Urinary bladder (tissue), 4 donors: ENCODE data around the gene UMOD. TPM values are rescaled to one million over a fixed set of nuclear protein-coding genes. Genes with fewer than 3 reads are reported as not detected.

Experiments
- DNase-seq: peaks from one replicate; pipeline ENCODE4 v3.0.0-alpha.2; 2015; ENCODE audit errors: extremely low spot score
- H3K27ac ChIP-seq: one replicate; pipeline ENCODE4 v1.5.1; 2013; ENCODE audit warnings: low read depth, mild to moderate bottlenecking, moderate library complexity
- H3K36me3 ChIP-seq: one replicate; pipeline ENCODE4 v1.6.1; 2013; ENCODE audit warnings: mild to moderate bottlenecking, moderate library complexity; ENCODE audit not compliant: insufficient read depth
- H3K4me1 ChIP-seq: one replicate; pipeline ENCODE4 v1.6.1; 2013; ENCODE audit warnings: mild to moderate bottlenecking, moderate library complexity; ENCODE audit not compliant: insufficient read depth
- H3K4me3 ChIP-seq: one replicate; pipeline ENCODE4 v1.5.1; 2013; ENCODE audit warnings: low read depth, low read length
- WGBS: extraction: QIAGEN DNeasy Blood & Tissue Kit; methylation state at CpG from one replicate; pipeline ENCODE4 v1.1.7; 2013; 5-methylcytosine and 5-hydroxymethylcytosine counted together
- polyA plus RNA-seq: library from polyadenylated mRNA; stranded (reverse); fragments of 200-250 nt; gene quantifications from one replicate; pipeline ENCODE4 v1.2.3, GENCODE V29; 2013
- total RNA-seq: library from RNA; depleted of rRNA; stranded (reverse); fragments of >200 nt; gene quantifications from one replicate; pipeline ENCODE4 v1.2.3, GENCODE V29; 2014
- donor health status: healthy with polysubstance abuse.
- donor health status: healthy.

Gene UMOD
- total RNA-seq = not detected
- polyA plus RNA-seq = not detected

- DNase-seq = no peak
- Histone ChIP-seq H3K36me3 (no peaks in the 10 kb centered on the region), H3K4me1 (no peaks in the 10 kb centered on the region), H3K27ac (no peak within 1 kb of the TSS), H3K4me3 (no peak within 1 kb of the TSS)
- 86% methylated on average over 2 of the region's 2 CpGs for WGBS
Observed at GRCh38 chr16:20352615-20353014, at the start of gene UMOD. Gene UMOD (minus strand): TSS chr16:20352715. CDS start chr16:20350737, 1,978 bp downstream.

DNA sequence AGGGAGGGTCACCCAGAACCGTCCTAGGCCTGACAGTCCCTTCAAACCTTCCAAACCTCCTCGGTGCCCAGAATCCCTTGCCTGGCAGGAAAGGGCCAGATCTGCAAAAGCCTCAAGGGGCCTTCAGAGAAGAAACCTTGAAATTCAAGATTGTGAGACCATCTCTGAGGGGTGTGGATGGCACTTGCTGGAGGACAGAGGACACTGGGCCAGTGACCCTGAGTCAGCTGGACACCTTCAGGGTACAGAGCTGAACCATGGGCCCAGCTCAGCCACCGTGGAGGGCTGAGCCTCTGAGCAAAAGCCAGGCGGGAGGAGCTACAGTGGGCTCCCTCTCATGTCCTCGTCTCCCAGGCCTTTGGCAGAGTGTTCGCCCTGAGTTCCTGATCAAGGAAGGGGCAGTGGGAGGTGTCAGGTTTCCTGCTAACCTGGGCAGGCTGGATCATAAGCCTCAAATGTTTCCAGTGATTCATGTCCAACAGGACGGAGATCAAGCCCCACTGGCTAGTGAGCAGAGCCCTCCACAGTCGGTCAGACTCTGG, 49.0 kb upstream of the UMOD start:
- Histone ChIP-seq H3K27ac (no peak overlapping the region), H3K4me1 (no peaks in the 10 kb centered on the region), H3K4me3 (no peak overlapping the region), H3K36me3 (no peaks in the 10 kb centered on the region)
- DNase-seq = no peak
- WGBS = 60% methylated on average over 8 of the region's 8 CpGs

DNA sequence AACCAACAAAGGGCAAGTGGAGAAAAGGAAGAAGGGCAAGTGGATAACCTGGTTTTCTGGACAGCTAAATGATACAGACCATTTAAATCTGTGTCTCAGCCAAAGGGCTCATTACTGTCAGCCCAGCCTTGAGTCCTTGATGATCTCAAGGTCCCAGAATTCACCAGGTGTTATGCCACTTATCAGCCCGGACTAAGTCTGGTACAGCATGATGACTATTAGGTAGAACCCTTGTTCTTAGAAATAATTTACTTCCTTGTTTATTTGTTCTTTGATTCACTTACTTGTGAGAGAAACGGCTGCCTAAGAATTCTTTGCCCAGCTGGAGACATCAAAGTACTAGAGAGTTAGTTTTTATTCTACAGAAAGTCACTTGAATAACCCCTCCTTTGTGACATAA, 48.6 kb upstream of the UMOD start:
- WGBS = 51% methylated on average over 2 of the region's 2 CpGs
- Histone ChIP-seq H3K27ac (no peak overlapping the region), H3K4me3 (no peak overlapping the region), H3K4me1 (no peaks in the 10 kb centered on the region), H3K36me3 (no peaks in the 10 kb centered on the region)
- no peak for DNase-seq

DNA sequence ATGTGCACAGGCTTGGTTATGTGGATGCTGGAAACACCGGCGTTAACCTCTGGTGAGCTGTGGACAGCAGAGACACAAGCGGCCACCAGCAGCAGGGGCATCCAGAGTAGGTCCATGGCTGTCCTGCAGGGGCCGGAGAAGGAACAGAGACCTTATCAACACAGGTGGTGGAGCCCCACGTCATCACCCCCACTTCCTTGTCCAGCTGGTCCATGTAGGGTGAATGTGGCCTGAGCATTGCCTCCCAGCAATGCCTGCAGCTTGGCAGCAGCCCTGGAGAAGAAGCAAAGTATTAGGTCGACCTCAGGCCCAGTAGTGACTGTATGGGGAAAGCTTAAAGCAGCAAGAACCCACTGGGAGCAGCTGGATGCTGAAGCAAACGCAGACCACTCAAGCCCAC, 46.7 kb upstream of the UMOD start:
- DNase-seq = no peak
- no peak overlapping the region for H3K4me3 ChIP-seq
- H3K27ac ChIP-seq = no peak overlapping the region
- H3K4me1 ChIP-seq = no peaks in the 10 kb centered on the region
- H3K36me3 ChIP-seq = no peaks in the 10 kb centered on the region
- WGBS = 67% methylated on average over 7 of the region's 7 CpGs

DNA sequence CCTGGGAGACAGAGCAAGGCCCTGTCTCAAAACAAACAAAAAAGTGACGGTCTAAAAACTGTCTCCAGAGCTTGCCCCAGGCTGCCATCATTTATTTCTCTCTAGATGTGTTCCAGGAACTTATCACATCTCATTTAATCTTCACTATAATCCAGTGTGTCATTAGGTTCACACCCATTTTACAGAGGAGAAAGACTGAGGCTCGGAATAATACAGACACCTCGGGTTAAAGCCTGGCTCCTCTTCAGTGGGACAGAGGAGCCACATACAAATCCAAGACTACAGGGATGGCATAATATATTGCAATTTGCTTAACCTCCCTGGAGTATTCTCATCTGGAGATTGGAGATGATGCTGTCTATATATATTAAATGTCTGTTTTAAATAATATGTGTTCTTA, 46.1 kb upstream of the UMOD start:
- H3K27ac ChIP-seq = no peak overlapping the region
- WGBS = 80% methylated on average over 3 of the region's 3 CpGs
- no peak for DNase-seq
- H3K4me3 ChIP-seq = no peak overlapping the region
- H3K36me3 ChIP-seq = no peaks in the 10 kb centered on the region
- H3K4me1 ChIP-seq = no peaks in the 10 kb centered on the region

- H3K27ac ChIP-seq = no peak overlapping the region
- H3K36me3 ChIP-seq = no peaks in the 10 kb centered on the region
- DNase-seq = no peak
- H3K4me1 ChIP-seq = no peaks in the 10 kb centered on the region
- 80% methylated on average over 7 of the region's 7 CpGs for WGBS
- no peak overlapping the region for H3K4me3 ChIP-seq
Observed at GRCh38 chr16:20397468-20398074, 45.1 kb upstream of the UMOD start.

- WGBS = 94% methylated on average over 7 of the region's 7 CpGs
- no peak for DNase-seq
- Histone ChIP-seq H3K4me3 (no peak overlapping the region), H3K4me1 (no peaks in the 10 kb centered on the region), H3K36me3 (no peaks in the 10 kb centered on the region), H3K27ac (no peak overlapping the region)
Observed at GRCh38 chr16:20396846-20397467, 44.4 kb upstream of the UMOD start.

GRCh38 chr16:20395946-20396345, 43.4 kb upstream of the UMOD start:
- no peak overlapping the region for H3K27ac ChIP-seq
- no peak for DNase-seq
- no peaks in the 10 kb centered on the region for H3K36me3 ChIP-seq
- H3K4me3 ChIP-seq = no peak overlapping the region
- 91% methylated on average over 2 of the region's 2 CpGs for WGBS
- H3K4me1 ChIP-seq = no peaks in the 10 kb centered on the region

DNA sequence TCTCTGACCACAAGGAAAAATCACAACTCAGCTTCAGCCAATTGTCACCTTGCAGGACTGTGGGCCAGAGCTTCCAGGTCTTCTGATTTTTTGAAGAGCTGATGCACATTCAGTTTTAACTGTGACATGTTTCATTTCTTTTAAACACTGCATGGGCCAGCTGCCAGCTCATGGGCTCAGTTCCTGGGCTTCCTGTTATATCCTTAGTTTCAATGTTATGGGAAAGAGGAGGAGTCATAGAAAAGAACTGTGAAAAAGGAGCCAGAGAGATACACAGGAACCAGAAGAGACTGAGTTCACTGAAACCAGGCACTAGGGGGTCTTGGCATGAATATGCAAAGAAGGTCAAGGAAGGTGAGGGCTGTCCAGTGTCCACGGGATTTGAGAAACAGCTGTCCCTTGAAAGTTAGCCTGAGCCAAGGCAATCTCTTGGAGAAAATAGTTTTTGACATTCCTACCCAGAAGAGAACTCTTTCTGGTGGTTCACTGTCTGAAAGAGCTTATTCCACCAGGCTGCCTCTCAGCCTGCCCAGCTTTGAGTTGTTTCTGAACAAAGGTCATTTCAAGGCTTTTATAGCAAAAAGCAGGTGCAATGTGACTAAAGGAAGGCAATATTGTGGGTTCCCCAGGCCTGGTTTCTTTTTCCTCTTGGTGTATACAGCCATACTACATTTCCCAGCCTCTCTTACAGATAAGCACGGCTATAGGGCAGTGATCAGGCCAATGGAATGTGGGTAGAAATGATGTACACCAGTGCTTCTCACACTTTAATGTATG, 41.5 kb upstream of the UMOD start:
- WGBS = 32% methylated on average over 2 of the region's 2 CpGs
- no peaks in the 10 kb centered on the region for H3K36me3 ChIP-seq
- no peak overlapping the region for H3K4me3 ChIP-seq
- no peaks in the 10 kb centered on the region for H3K4me1 ChIP-seq
- no peak for DNase-seq
- no peak overlapping the region for H3K27ac ChIP-seq

- no peak overlapping the region for H3K27ac ChIP-seq
- H3K36me3 ChIP-seq = no peaks in the 10 kb centered on the region
Observed at GRCh38 chr16:20391045-20391444, 38.5 kb upstream of the UMOD start.

DNA sequence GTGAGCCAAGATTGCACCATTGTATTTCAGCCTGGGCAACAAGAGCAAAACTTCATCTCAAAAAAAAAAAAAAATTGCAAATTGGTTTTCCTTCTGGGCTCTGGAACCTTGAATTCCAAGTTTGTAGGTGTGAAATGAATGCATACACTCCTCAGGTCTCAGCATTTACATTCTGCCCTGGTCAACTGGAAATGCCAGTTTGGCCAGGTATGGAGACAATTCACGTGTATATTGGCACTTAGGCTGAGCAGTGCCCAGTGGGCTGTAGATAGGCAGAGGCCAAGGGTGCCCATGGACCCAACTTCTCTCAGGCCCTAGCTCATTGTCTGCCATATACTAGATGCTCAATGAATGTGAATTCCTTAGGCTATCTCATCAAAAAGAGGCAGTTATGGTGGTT, 36.3 kb upstream of the UMOD start:
- Histone ChIP-seq H3K36me3 (no peaks in the 10 kb centered on the region), H3K4me3 (no peak overlapping the region), H3K4me1 (no peaks in the 10 kb centered on the region), H3K27ac (no peak overlapping the region)
- no peak for DNase-seq
- 63% methylated on average over 1 of the region's 1 CpG for WGBS

More at GRCh38 chr16:20391045-20391444, 38.5 kb upstream of the UMOD start:
- DNase-seq = no peak
- 95% methylated on average over 5 of the region's 5 CpGs for WGBS
- no peak overlapping the region for H3K4me3 ChIP-seq
- H3K4me1 ChIP-seq = no peaks in the 10 kb centered on the region

DNA sequence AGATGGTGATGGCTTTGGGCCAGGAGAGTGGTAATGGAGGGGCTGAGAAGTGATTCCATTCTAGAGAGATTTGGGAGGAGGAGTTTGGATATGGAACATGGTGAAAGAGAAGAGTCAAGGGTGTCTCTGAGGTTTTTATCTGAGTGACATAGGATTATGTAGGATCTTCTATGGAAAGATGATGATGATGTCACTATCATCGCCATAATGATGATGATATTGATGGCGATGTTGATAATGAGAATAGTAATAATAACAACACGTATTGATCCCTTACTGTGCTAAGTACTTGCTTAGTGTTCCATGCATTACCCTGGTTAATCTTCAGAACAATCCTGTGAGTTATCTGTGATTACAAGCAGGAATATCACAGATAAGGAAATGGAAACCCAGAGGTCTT, 35.5 kb upstream of the UMOD start:
- Histone ChIP-seq H3K4me1 (no peaks in the 10 kb centered on the region), H3K27ac (no peak overlapping the region), H3K36me3 (no peaks in the 10 kb centered on the region), H3K4me3 (no peak overlapping the region)
- DNase-seq = no peak
- 91% methylated on average over 3 of the region's 3 CpGs for WGBS

GRCh38 chr16:20385844-20386832, 33.6 kb upstream of the UMOD start:
- H3K4me3 ChIP-seq = no peak overlapping the region
- 28% methylated on average over 30 of the region's 30 CpGs for WGBS

More at GRCh38 chr16:20385844-20386832, 33.6 kb upstream of the UMOD start:
- Histone ChIP-seq H3K27ac (no peak overlapping the region), H3K4me1 (no peaks in the 10 kb centered on the region), H3K36me3 (no peaks in the 10 kb centered on the region)
- DNase-seq = no peak
